C4-2B (cell line): ENCODE measurements around the gene ESYT2.

Experiments
- H3K27ac ChIP-seq: fragments of 450-650 bp; 2 replicates; pipeline ENCODE4 v1.5.1; 2017
- ZFX ChIP-seq: fragments of 450-650 bp; IDR thresholded peaks from 2 replicates; pipeline ENCODE4 v1.6.1; 2017
- TF ChIP-seq, protein P1 (sequence below): fragments of 450-650 bp; conservative IDR thresholded peaks from 2 replicates; pipeline ENCODE4 v1.5.1; 2017; ENCODE audit warnings: mild to moderate bottlenecking

Gene ESYT2

GRCh38 chr7:158819571-158820203 lies 9.6 kb downstream of the ESYT2 start:
- no peak overlapping the region for H3K27ac ChIP-seq
- TF ChIP-seq ZFX, result no peak
- TF ChIP-seq, protein P1, sequence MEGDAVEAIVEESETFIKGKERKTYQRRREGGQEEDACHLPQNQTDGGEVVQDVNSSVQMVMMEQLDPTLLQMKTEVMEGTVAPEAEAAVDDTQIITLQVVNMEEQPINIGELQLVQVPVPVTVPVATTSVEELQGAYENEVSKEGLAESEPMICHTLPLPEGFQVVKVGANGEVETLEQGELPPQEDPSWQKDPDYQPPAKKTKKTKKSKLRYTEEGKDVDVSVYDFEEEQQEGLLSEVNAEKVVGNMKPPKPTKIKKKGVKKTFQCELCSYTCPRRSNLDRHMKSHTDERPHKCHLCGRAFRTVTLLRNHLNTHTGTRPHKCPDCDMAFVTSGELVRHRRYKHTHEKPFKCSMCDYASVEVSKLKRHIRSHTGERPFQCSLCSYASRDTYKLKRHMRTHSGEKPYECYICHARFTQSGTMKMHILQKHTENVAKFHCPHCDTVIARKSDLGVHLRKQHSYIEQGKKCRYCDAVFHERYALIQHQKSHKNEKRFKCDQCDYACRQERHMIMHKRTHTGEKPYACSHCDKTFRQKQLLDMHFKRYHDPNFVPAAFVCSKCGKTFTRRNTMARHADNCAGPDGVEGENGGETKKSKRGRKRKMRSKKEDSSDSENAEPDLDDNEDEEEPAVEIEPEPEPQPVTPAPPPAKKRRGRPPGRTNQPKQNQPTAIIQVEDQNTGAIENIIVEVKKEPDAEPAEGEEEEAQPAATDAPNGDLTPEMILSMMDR, result no peak

- TF ChIP-seq ZFX, result no peak
- TF ChIP-seq, protein P1, result no peak
- H3K27ac ChIP-seq, result peak overlapping the region; percentile 39
These were observed 10.7 kb downstream of the ESYT2 start for GRCh38 chr7:158818325-158819213.

DNA sequence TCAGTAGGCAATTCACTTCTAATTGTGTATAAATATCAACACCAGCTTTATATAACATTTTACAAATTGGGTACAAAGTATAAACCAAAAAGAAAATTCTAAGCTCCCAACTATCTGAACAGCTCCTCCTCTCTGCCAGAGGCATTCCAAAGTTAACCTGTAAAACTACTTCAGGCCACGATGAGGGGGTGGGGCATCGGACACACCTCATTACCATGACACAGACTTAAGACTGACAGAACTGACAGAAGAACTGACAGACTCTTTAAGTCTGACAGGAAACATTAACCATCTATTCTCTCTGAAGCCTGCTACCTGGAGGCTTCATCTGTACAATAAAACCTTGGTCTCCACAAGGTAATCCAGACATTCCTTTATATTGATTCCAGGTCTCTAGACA lies 12.3 kb downstream of the ESYT2 start:
- no peak overlapping the region; the same call in 1 of the 2 replicates for H3K27ac ChIP-seq

DNA sequence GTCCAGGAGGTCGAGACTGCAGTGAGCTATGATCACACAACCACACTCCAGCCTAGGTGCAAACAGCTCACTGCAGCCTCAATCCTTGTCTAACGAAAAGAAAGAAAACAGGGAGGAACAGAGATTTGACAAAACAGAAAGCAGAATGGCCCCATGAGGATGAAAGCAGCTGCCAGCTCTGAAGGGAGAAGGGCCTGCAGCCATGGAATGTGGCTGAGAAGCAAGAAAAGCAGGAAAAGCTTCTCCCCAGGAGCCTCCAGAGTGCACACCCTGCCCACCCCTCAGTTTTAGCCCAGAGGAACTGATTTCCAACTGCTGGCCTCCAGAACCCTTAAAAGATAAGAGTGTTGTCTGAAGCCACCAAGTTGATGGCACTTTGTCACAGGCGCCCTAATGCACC lies 13.0 kb downstream of the ESYT2 start:
- no peak for TF ChIP-seq ZFX
- TF ChIP-seq, protein P1, result no peak
- H3K27ac ChIP-seq, result no peak overlapping the region

More for the DNA sequence above, 12.3 kb downstream of the ESYT2 start:
- TF ChIP-seq, protein P1, result no peak
- no peak for TF ChIP-seq ZFX

DNA sequence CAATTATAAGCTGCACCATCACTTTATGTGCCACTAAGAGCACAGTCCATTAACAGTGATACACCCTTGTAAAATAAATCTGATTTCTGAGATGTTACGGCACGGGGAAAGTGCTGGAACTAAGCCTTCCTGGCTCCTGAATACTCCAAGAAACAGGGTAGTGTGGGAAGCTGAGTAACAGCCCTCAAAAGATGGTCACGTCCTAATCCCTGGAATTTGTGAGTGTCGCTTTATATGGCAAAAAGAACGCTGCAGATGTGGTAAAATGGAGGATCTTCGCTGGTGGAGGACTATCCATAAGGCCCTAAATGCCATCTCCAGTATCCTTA lies 13.5 kb downstream of the ESYT2 start:
- H3K27ac ChIP-seq, result no peak overlapping the region
- TF ChIP-seq ZFX, result no peak
- TF ChIP-seq, protein P1, result no peak

GRCh38 chr7:158815083-158815799 lies 14.1 kb downstream of the ESYT2 start:
- no peak overlapping the region for H3K27ac ChIP-seq
- TF ChIP-seq, protein P1, result no peak

GRCh38 chr7:158814637-158815036 lies 14.7 kb downstream of the ESYT2 start:
- TF ChIP-seq ZFX, result no peak
- TF ChIP-seq, protein P1, result no peak
- no peak overlapping the region for H3K27ac ChIP-seq
